ENCODE measurements around the gene CHST13. TPM values are rescaled to one million over a fixed set of nuclear protein-coding genes. Genes with fewer than 3 reads are reported as not detected.

Gene CHST13
- total RNA-seq, 1 donor from 2014 or later = 0.64 TPM

GRCh38 chr3:126527455-126528211 lies 3.7 kb downstream of the CHST13 start:
- DNase-seq (peak; percentile 52), ATAC-seq (no peak)
- Histone ChIP-seq H3K36me3 (no peaks in the 10 kb centered on the region), H3K9me3 (no peaks in the 10 kb centered on the region), H3K4me1 (no peaks in the 10 kb centered on the region), H3K27ac (no peak overlapping the region), H3K4me3 (no peak overlapping the region), H3K27me3 (peaks cover 19% of the 10 kb centered on the region)
- TF ChIP-seq, protein P1, sequence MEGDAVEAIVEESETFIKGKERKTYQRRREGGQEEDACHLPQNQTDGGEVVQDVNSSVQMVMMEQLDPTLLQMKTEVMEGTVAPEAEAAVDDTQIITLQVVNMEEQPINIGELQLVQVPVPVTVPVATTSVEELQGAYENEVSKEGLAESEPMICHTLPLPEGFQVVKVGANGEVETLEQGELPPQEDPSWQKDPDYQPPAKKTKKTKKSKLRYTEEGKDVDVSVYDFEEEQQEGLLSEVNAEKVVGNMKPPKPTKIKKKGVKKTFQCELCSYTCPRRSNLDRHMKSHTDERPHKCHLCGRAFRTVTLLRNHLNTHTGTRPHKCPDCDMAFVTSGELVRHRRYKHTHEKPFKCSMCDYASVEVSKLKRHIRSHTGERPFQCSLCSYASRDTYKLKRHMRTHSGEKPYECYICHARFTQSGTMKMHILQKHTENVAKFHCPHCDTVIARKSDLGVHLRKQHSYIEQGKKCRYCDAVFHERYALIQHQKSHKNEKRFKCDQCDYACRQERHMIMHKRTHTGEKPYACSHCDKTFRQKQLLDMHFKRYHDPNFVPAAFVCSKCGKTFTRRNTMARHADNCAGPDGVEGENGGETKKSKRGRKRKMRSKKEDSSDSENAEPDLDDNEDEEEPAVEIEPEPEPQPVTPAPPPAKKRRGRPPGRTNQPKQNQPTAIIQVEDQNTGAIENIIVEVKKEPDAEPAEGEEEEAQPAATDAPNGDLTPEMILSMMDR (IDR thresholded peaks at IDR 0.05) = no peak
- intact Hi-C loops (cut with DNase I) = no loop called here

DNA sequence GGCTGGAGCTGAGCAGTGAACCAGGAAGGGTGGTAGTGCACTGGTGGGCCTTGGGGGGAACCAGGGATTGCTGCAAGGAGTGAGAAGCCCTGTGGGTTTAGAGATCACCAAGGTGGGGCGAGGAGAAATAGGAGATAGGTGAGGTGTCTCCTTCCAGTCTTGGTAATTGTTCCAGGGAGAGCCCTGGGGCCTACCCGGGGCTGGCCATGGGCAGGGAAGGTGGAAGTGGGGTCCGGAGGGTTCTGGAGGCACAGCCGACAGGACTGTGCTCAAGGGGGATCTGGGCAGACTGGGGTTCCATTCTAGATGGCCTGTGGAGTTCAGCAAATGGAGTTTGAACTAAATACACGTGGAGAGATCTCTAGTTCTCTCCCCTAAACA lies 4.5 kb downstream of the CHST13 start:
- H3K27ac ChIP-seq = no peak overlapping the region
- no peaks in the 10 kb centered on the region for H3K36me3 ChIP-seq
- H3K4me1 ChIP-seq = no peaks in the 10 kb centered on the region
- TF ChIP-seq, protein P1 (IDR thresholded peaks at IDR 0.05) = no peak
- H3K4me3 ChIP-seq = no peak overlapping the region
- H3K27me3 ChIP-seq = peaks cover 14% of the 10 kb centered on the region
- ATAC-seq (no peak), DNase-seq (peak; percentile 23)
- no peaks in the 10 kb centered on the region for H3K9me3 ChIP-seq
- intact Hi-C loops (cut with DNase I) = no loop called here

GRCh38 chr3:126528800-126529541 lies 5.0 kb downstream of the CHST13 start:
- Histone ChIP-seq H3K36me3 (no peaks in the 10 kb centered on the region), H3K27me3 (peaks cover 9% of the 10 kb centered on the region), H3K27ac (no peak overlapping the region), H3K9me3 (no peaks in the 10 kb centered on the region), H3K4me1 (no peaks in the 10 kb centered on the region), H3K4me3 (no peak overlapping the region)
- DNase-seq (peak; percentile 53), ATAC-seq (peak; percentile 4)
- TF ChIP-seq, protein P1 (IDR thresholded peaks at IDR 0.05) = no peak
- intact Hi-C loops (cut with DNase I) = no loop called here

DNA sequence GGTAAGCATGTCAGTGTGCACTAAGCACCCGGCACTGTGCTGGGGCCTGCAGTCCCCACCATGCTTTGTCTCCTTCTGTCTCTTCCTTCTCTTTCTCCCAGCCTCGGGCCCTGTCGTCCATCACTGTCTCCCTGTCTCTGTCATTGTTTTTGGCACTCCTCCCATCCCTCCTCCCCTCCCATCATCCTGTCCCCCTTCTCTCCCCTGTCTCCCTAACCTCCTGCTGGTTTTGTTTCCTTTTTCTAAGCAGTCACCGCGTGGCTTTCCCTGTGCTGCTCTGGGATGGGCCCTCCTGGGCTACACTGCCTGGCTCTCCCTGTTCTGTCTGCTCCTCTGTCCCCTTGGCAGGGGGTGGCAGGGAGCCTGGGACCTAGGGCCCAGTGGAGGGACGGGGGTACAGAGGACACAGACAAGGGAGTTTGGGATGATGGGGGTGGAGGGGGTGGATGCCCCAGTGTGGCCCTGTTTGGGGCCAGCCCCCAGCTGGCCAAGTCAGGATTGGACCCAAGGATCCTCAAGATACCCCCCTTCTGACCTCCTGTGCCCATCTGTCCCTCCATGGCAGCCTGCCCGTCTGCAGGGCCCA lies 5.7 kb downstream of the CHST13 start:
- no peaks in the 10 kb centered on the region for H3K36me3 ChIP-seq
- peak overlapping the region; percentile 47 for H3K27ac ChIP-seq
- H3K4me3 ChIP-seq = no peak overlapping the region
- no peaks in the 10 kb centered on the region for H3K4me1 ChIP-seq
- no peak for ATAC-seq
- H3K9me3 ChIP-seq = no peaks in the 10 kb centered on the region
- peak; percentile 55 for DNase-seq
- peaks cover 4% of the 10 kb centered on the region for H3K27me3 ChIP-seq
- TF ChIP-seq, protein P1 (IDR thresholded peaks at IDR 0.05) = no peak
- intact Hi-C loops (cut with DNase I) = no loop called here

GRCh38 chr3:126530171-126531050 lies 6.5 kb downstream of the CHST13 start:
- Histone ChIP-seq H3K9me3 (no peaks in the 10 kb centered on the region), H3K4me3 (no peak overlapping the region), H3K27ac (peak overlapping the region; percentile 47), H3K27me3 (no peaks in the 10 kb centered on the region), H3K36me3 (no peaks in the 10 kb centered on the region), H3K4me1 (no peaks in the 10 kb centered on the region)
- TF ChIP-seq, protein P1 (IDR thresholded peaks at IDR 0.05) = no peak
- ATAC-seq (peak; percentile 77), DNase-seq (peak; percentile 72)
- intact Hi-C loops (cut with DNase I) = no loop called here

Data from upper lobe of right lung (tissue), 1 donor.